ENCODE data around the gene GAS1. TPM values are rescaled to one million over a fixed set of nuclear protein-coding genes. Genes with fewer than 3 reads are reported as not detected.

GAS1 gene
- total RNA-seq, 2 experiments from 2014 or later: 0.59 to 0.69 TPM

GRCh38 chr9:86942281-86943200 lies 4.8 kb downstream of the GAS1 start:
- no peaks in the 10 kb centered on the region for H3K36me3 ChIP-seq (ENCODE audit: insufficient read depth, low read length)
- H3K4me1 ChIP-seq (ENCODE audit: insufficient read depth, low read length): peaks cover 11% of the 10 kb centered on the region
- H3K9me3 ChIP-seq (ENCODE audit: control insufficient read depth in 1 of 2, insufficient read depth in 1 of 2, low read length in 2 of 2): no peaks in the 10 kb centered on the region
- peaks cover 7% of the 10 kb centered on the region for H3K4me1 Mint-ChIP-seq (ENCODE audit: low read depth)
- no peaks in the 10 kb centered on the region for H3K9me3 Mint-ChIP-seq
- H3K4me3 Mint-ChIP-seq: peak overlapping the region; percentile 46
- DNase-seq (no peak), ATAC-seq (ENCODE audit: poor library complexity) (no peak)
- H3K27ac Mint-ChIP-seq: no peak overlapping the region
- peaks cover 38 to 67% of the 10 kb centered on the region in 2 experiments for H3K27me3 ChIP-seq (ENCODE audit: control insufficient read depth in 1 of 2, insufficient read depth in 2 of 2, low read length in 2 of 2)
- no peak for TF ChIP-seq CTCF (IDR thresholded peaks at IDR 0.05)
- no peak overlapping the region for H3K4me3 ChIP-seq (ENCODE audit: low read length)
- no peaks in the 10 kb centered on the region for H3K36me3 Mint-ChIP-seq (ENCODE audit: low read depth)
- peaks cover 69% of the 10 kb centered on the region for H3K27me3 Mint-ChIP-seq
- H3K27ac ChIP-seq (ENCODE audit: low read depth in 1 of 2, low read length in 2 of 2): no peak overlapping the region
- intact Hi-C loops (cut with DNase I, micrococcal nuclease): no loop called here
- ChIA-PET POLR2A (no interaction called here), CTCF (no interaction called here)

- Mint-ChIP-seq H3K36me3 (ENCODE audit: low read depth) (no peaks in the 10 kb centered on the region), H3K27ac (no peak overlapping the region), H3K9me3 (no peaks in the 10 kb centered on the region), H3K4me1 (ENCODE audit: low read depth) (peaks cover 7% of the 10 kb centered on the region), H3K27me3 (peaks cover 77% of the 10 kb centered on the region), H3K4me3 (no peak overlapping the region)
- POLR2A ChIA-PET: no interaction called here
- no peak for DNase-seq
- Histone ChIP-seq H3K36me3 (ENCODE audit: insufficient read depth, low read length) (no peaks in the 10 kb centered on the region), H3K9me3 (ENCODE audit: control insufficient read depth in 1 of 2, insufficient read depth in 1 of 2, low read length in 2 of 2) (no peaks in the 10 kb centered on the region), H3K27me3 (ENCODE audit: control insufficient read depth in 1 of 2, insufficient read depth in 2 of 2, low read length in 2 of 2) (peaks cover 38 to 67% of the 10 kb centered on the region in 2 experiments), H3K4me3 (ENCODE audit: low read length) (no peak overlapping the region), H3K27ac (ENCODE audit: low read depth in 1 of 2, low read length in 2 of 2) (no peak overlapping the region), H3K4me1 (ENCODE audit: insufficient read depth, low read length) (peaks cover 11% of the 10 kb centered on the region)
- no peak for TF ChIP-seq CTCF (IDR thresholded peaks at IDR 0.05)
- intact Hi-C loops (cut with DNase I, micrococcal nuclease): no loop called here
- CTCF ChIA-PET: no interaction called here
- ATAC-seq (ENCODE audit: poor library complexity): no peak
Measured at GRCh38 chr9:86941197-86941596, 6.1 kb downstream of the GAS1 start.

GRCh38 chr9:86940774-86941173 lies 6.5 kb downstream of the GAS1 start:
- no peaks in the 10 kb centered on the region for H3K9me3 Mint-ChIP-seq
- CTCF ChIA-PET: no interaction called here
- H3K9me3 ChIP-seq (ENCODE audit: control insufficient read depth in 1 of 2, insufficient read depth in 1 of 2, low read length in 2 of 2): no peaks in the 10 kb centered on the region
- H3K27me3 Mint-ChIP-seq: peaks cover 78% of the 10 kb centered on the region
- peaks cover 38 to 67% of the 10 kb centered on the region in 2 experiments for H3K27me3 ChIP-seq (ENCODE audit: control insufficient read depth in 1 of 2, insufficient read depth in 2 of 2, low read length in 2 of 2)
- no peak for TF ChIP-seq CTCF (IDR thresholded peaks at IDR 0.05)
- H3K36me3 Mint-ChIP-seq (ENCODE audit: low read depth): no peaks in the 10 kb centered on the region
- DNase-seq: no peak
- no peaks in the 10 kb centered on the region for H3K36me3 ChIP-seq (ENCODE audit: insufficient read depth, low read length)
- H3K4me3 Mint-ChIP-seq: no peak overlapping the region
- POLR2A ChIA-PET: no interaction called here
- intact Hi-C loops (cut with DNase I, micrococcal nuclease): no loop called here
- H3K27ac Mint-ChIP-seq: no peak overlapping the region
- no peak overlapping the region for H3K4me3 ChIP-seq (ENCODE audit: low read length)
- peaks cover 9% of the 10 kb centered on the region for H3K4me1 ChIP-seq (ENCODE audit: insufficient read depth, low read length)
- H3K4me1 Mint-ChIP-seq (ENCODE audit: low read depth): peaks cover 7% of the 10 kb centered on the region
- no peak for ATAC-seq (ENCODE audit: poor library complexity)
- no peak overlapping the region for H3K27ac ChIP-seq (ENCODE audit: low read depth in 1 of 2, low read length in 2 of 2)
